ENCODE measurements around the gene MYBPHL. TPM values are rescaled to one million over a fixed set of nuclear protein-coding genes. Genes with fewer than 3 reads are reported as not detected.
A peak's percentile ranks its signal among the peaks of the same experiment; 100 is the strongest.

The MYBPHL gene
- total and polyA plus RNA-seq, 4 experiments from 2014 or later, result not detected

GRCh38 chr1:109250454-109251276, 56.1 kb downstream of the MYBPHL start:
- H3K27ac ChIP-seq (ENCODE audit: low read depth, low read length), result no peak overlapping the region
- peaks cover 22% of the 10 kb centered on the region for H3K4me1 ChIP-seq (ENCODE audit: insufficient read depth, low read length)
- Mint-ChIP-seq H3K9me3 (no peaks in the 10 kb centered on the region), H3K4me1 (peaks cover 6 to 17% (median 8%) of the 10 kb centered on the region in 4 donors), H3K27ac (peak overlapping the region in 1 of 7 donors; percentile 47), H3K4me3 (peak overlapping the region in 7 of 8 donors; percentile 15 to 79 (median 62)), H3K36me3 (no peaks in the 10 kb centered on the region), H3K27me3 (peaks cover 1 to 9% of the 10 kb centered on the region in 2 donors)
- H3K4me3 ChIP-seq (ENCODE audit: low read length in 2 of 2), result no peak overlapping the region
- no peaks in the 10 kb centered on the region for H3K27me3 ChIP-seq (ENCODE audit: insufficient read depth, low read length)
- no peaks in the 10 kb centered on the region for H3K9me3 ChIP-seq (ENCODE audit: control insufficient read depth in 1 of 2, low read length in 2 of 2)
- ChIA-PET CTCF (ENCODE audit: partially characterized antibody) (interaction anchor here (1.5 kb wide), 1 partner anchor 33 kb away, joined by 3 read pairs; the partner anchor contains the start of gene PSRC1), POLR2A (ENCODE audit: partially characterized antibody) (interaction anchor here (0.9 to 1.5 kb wide), 6 partner anchors 10 to 784 kb away, joined by 3 to 6 read pairs (median 4); partner anchors contain the start of genes PSRC1, SARS1 and STRIP1)
- intact Hi-C loops (cut with micrococcal nuclease), result no loop called here
- H3K36me3 ChIP-seq (ENCODE audit: insufficient read depth, low read length), result no peaks in the 10 kb centered on the region
- DNase-seq, result peak in 1 of 5 donors; percentile 35

DNA sequence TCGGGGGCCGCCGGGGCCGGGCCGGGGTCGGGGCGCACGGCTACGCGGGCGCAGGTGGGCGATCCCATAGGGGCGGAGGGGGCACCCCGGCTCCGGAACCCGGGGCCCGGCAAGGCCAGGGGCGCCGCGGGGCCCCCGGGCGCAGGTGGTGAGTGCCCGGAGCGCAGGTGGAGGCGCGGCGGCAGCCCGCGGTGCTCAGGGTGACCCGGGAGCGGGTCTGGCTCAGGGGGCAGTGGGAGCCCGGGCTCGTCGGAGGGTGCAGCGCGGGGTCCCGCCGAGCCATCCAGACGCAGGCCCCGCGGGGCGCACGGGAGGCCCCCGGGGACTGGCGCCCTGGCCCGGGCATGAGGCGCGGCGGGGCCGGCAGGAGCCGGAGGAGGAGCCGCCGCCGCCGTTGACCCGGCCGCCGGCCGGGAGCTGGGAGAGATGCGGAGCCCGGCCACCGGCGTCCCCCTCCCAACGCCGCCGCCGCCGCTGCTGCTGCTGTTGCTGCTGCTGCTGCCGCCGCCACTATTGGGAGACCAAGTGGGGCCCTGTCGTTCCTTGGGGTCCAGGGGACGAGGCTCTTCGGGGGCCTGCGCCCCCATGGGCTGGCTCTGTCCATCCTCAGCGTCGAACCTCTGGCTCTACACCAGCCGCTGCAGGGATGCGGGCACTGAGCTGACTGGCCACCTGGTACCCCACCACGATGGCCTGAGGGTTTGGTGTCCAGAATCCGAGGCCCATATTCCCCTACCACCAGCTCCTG, 57.0 kb downstream of the MYBPHL start:
- CTCF ChIA-PET (ENCODE audit: partially characterized antibody), result interaction anchor here (1.5 kb wide), 1 partner anchor 33 kb away, joined by 3 read pairs; the partner anchor contains the start of gene PSRC1
- peaks cover 6 to 17% (median 8%) of the 10 kb centered on the region in 4 donors for H3K4me1 Mint-ChIP-seq

GRCh38 chr1:109248797-109249629, 57.8 kb downstream of the MYBPHL start, which contains the start of gene CELSR2:
TSS of gene CELSR2 (plus strand) at chr1:109249539. CDS start at chr1:109250080, 541 bp downstream.
- Histone ChIP-seq H3K4me3 (ENCODE audit: low read length in 2 of 2) (peak within 1 kb of the TSS in 1 of 2 donors; percentile 34), H3K36me3 (ENCODE audit: insufficient read depth, low read length) (no peaks in the 10 kb centered on the region), H3K9me3 (ENCODE audit: control insufficient read depth in 1 of 2, low read length in 2 of 2) (no peaks in the 10 kb centered on the region), H3K4me1 (ENCODE audit: insufficient read depth, low read length) (peaks cover 18% of the 10 kb centered on the region), H3K27ac (ENCODE audit: low read depth, low read length) (no peak within 1 kb of the TSS), H3K27me3 (ENCODE audit: insufficient read depth, low read length) (no peaks in the 10 kb centered on the region)
- peaks cover 6 to 15% of the 10 kb centered on the region in 2 donors for H3K27me3 Mint-ChIP-seq
- peak within 1 kb of the TSS in 3 of 7 donors; percentile 12 to 66 (median 48) for H3K27ac Mint-ChIP-seq
- intact Hi-C loops (cut with micrococcal nuclease), result loop anchor here (1.0 kb wide), 1 partner anchor 8 kb away; no protein-coding TSS in a partner anchor
- ChIA-PET CTCF (ENCODE audit: partially characterized antibody) (interaction anchor here (0.8 to 1.5 kb wide), 2 partner anchors 34 to 392 kb away, joined by 3 read pairs; partner anchors contain the start of gene PSRC1), POLR2A (ENCODE audit: partially characterized antibody) (interaction anchor here (0.6 to 1.5 kb wide), 5 partner anchors 8 to 283 kb away, joined by 3 to 6 read pairs (median 3); partner anchors contain the start of gene PSRC1)
- peak within 1 kb of the TSS; percentile 69 to 82 (median 79) for H3K4me3 Mint-ChIP-seq
- no peaks in the 10 kb centered on the region for H3K36me3 Mint-ChIP-seq
- DNase-seq, result peak; percentile 57 to 71 (median 64)
- no peaks in the 10 kb centered on the region for H3K9me3 Mint-ChIP-seq
- peaks cover 6 to 17% (median 9%) of the 10 kb centered on the region in 4 donors for H3K4me1 Mint-ChIP-seq

More for the DNA sequence above, 57.0 kb downstream of the MYBPHL start:
- Mint-ChIP-seq H3K27ac (peak overlapping the region in 1 of 7 donors; percentile 30), H3K4me3 (peak overlapping the region; percentile 30 to 82 (median 66)), H3K9me3 (no peaks in the 10 kb centered on the region), H3K27me3 (peaks cover 1 to 9% of the 10 kb centered on the region in 2 donors), H3K36me3 (no peaks in the 10 kb centered on the region)
- peak in 1 of 5 donors; percentile 22 for DNase-seq
- H3K27me3 ChIP-seq (ENCODE audit: insufficient read depth, low read length), result no peaks in the 10 kb centered on the region
- no peaks in the 10 kb centered on the region for H3K36me3 ChIP-seq (ENCODE audit: insufficient read depth, low read length)
- POLR2A ChIA-PET (ENCODE audit: partially characterized antibody), result interaction anchor here (1.1 to 1.5 kb wide), 6 partner anchors 9 to 784 kb away, joined by 3 to 6 read pairs (median 4); partner anchors contain the start of genes PSRC1, SARS1 and STRIP1
- peaks cover 22% of the 10 kb centered on the region for H3K4me1 ChIP-seq (ENCODE audit: insufficient read depth, low read length)
- H3K4me3 ChIP-seq (ENCODE audit: low read length in 2 of 2), result no peak overlapping the region
- no peaks in the 10 kb centered on the region for H3K9me3 ChIP-seq (ENCODE audit: control insufficient read depth in 1 of 2, low read length in 2 of 2)
- intact Hi-C loops (cut with micrococcal nuclease), result loop anchor here (1.0 kb wide), 1 partner anchor 9 kb away; no protein-coding TSS in a partner anchor
- H3K27ac ChIP-seq (ENCODE audit: low read depth, low read length), result no peak overlapping the region

GRCh38 chr1:109248444-109248796, 58.4 kb downstream of the MYBPHL start:
- intact Hi-C loops (cut with micrococcal nuclease), result no loop called here
- Mint-ChIP-seq H3K4me3 (no peak overlapping the region), H3K4me1 (peaks cover 6 to 17% (median 9%) of the 10 kb centered on the region in 4 donors), H3K9me3 (no peaks in the 10 kb centered on the region), H3K27ac (no peak overlapping the region), H3K27me3 (peaks cover 6 to 15% of the 10 kb centered on the region in 2 donors), H3K36me3 (no peaks in the 10 kb centered on the region)
- Histone ChIP-seq H3K4me1 (ENCODE audit: insufficient read depth, low read length) (peaks cover 16% of the 10 kb centered on the region), H3K27me3 (ENCODE audit: insufficient read depth, low read length) (no peaks in the 10 kb centered on the region), H3K4me3 (ENCODE audit: low read length in 2 of 2) (no peak overlapping the region), H3K36me3 (ENCODE audit: insufficient read depth, low read length) (no peaks in the 10 kb centered on the region), H3K9me3 (ENCODE audit: control insufficient read depth in 1 of 2, low read length in 2 of 2) (no peaks in the 10 kb centered on the region), H3K27ac (ENCODE audit: low read depth, low read length) (no peak overlapping the region)
- ChIA-PET CTCF (ENCODE audit: partially characterized antibody) (interaction anchor here (0.7 to 0.8 kb wide), 2 partner anchors 34 to 393 kb away, joined by 3 read pairs; partner anchors contain the start of gene PSRC1), POLR2A (ENCODE audit: partially characterized antibody) (interaction anchor here (0.6 kb wide), 1 partner anchor 12 kb away, joined by 3 read pairs; no protein-coding TSS in a partner anchor)
- DNase-seq, result no peak

GRCh38 chr1:109247401-109248365, 59.1 kb downstream of the MYBPHL start:
- Mint-ChIP-seq H3K4me3 (no peak overlapping the region), H3K27me3 (peaks cover 6 to 15% of the 10 kb centered on the region in 2 donors), H3K9me3 (no peaks in the 10 kb centered on the region), H3K4me1 (peaks cover 6 to 18% (median 11%) of the 10 kb centered on the region in 4 donors), H3K36me3 (no peaks in the 10 kb centered on the region), H3K27ac (peak overlapping the region in 1 of 7 donors; percentile 8)
- CTCF ChIA-PET (ENCODE audit: partially characterized antibody), result interaction anchor here (0.7 to 2.6 kb wide), 3 partner anchors 35 to 393 kb away, joined by 3 to 9 read pairs (median 3); partner anchors contain the start of gene PSRC1
- Histone ChIP-seq H3K4me1 (ENCODE audit: insufficient read depth, low read length) (peaks cover 16% of the 10 kb centered on the region), H3K27me3 (ENCODE audit: insufficient read depth, low read length) (no peaks in the 10 kb centered on the region), H3K4me3 (ENCODE audit: low read length in 2 of 2) (no peak overlapping the region), H3K9me3 (ENCODE audit: control insufficient read depth in 1 of 2, low read length in 2 of 2) (no peaks in the 10 kb centered on the region), H3K36me3 (ENCODE audit: insufficient read depth, low read length) (no peaks in the 10 kb centered on the region), H3K27ac (ENCODE audit: low read depth, low read length) (no peak overlapping the region)
- POLR2A ChIA-PET (ENCODE audit: partially characterized antibody), result no interaction called here
- intact Hi-C loops (cut with micrococcal nuclease), result no loop called here
- peak in 1 of 5 donors; percentile 20 for DNase-seq

All from CD4-positive, alpha-beta memory T cell (primary cell).